Hepatic stellate cell (primary cell): ENCODE measurements around the gene AIP.

Experiments
- DNase-seq: peaks from one replicate; pipeline ENCODE4 v3.0.0; 2011; ENCODE audit warnings: low spot score

AIP gene

DNA sequence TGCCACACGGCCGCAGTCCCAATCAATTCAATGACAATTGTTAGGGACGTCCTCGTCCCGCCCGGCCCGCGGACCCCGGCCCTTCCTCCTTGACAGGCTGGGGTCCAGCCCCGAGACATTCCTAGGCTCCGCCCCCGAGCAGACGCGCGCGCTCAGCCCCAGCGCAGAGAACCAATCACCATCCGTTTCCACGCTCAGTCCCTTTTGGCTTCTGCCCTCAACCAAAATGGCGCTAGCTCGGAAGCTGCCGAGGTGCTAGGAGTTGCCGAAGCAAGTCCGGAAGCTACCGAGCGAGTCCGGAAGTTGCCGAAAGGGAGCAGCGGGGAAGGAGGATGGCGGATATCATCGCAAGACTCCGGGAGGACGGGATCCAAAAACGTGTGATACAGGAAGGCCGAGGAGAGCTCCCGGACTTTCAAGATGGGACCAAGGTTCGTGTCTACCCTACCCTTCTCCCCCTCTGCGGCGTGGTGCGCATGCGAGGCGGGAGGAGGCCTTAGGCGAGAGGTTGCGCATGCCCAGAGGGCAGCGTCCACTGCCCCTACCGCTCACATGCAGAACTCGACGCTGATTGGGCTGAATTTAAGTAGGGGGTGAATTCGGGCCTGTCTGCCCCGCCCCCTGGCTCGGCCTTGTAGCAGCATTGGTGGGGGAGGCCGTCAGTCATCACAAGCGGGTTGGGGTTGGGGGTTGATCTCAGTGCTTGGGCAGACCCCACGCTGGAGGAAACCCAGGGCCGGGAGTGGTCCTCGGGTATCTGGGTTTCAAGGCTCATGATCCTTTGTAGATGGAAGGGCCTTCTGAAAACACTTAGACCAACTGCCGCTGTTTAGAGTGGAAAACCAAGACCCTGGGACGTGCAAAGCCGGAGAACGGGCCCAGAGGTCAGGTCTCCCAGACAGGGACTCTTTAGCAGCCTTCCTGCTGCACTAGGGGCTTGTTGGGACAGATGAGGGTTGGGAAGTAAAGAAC, at the start of gene AIP:
Gene AIP, plus strand, starts transcription at position 200 of the 972 bp plus-strand sequence. Its CDS starts 133 bp downstream, at position 333.
- DNase-seq: peak; percentile 100

DNA sequence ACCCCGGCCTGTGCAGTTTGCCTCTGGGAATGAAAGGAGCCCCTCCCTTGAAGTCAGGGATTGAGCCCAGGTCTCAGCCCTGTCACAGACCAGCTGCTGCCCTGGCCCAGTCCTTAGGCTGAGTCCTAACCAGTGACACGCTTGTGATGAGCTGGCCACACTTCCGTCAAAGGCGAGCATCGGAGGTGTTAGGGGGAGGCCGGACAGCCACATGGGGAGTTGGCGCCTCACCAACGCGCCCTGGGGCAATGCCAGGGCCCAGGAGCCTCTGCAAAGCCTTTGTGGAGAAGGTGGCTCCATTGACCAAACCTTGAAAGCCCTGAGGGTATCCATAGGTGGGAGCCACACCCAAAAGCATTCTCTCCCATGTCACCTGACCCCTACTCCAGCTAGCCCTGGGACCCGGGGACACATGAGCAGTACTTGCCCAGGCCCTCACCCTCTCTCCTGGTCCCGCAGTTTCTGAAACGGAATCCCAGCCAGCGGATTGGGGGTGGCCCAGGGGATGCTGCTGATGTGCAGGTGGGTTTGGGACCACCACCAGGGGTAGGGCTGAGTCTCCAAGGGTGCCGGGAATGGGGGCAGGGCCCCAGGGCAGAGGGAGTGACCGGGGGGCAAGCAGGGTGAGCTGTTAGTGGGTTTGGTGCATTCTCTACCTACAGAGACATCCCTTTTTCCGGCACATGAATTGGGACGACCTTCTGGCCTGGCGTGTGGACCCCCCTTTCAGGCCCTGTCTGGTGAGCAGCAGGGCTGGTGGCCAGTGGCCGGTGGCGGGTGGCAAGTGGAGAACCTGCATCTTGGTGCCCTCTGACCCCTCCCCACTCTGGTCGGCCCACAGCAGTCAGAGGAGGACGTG, 49.1 kb upstream of the AIP start:
- no peak for DNase-seq

DNA sequence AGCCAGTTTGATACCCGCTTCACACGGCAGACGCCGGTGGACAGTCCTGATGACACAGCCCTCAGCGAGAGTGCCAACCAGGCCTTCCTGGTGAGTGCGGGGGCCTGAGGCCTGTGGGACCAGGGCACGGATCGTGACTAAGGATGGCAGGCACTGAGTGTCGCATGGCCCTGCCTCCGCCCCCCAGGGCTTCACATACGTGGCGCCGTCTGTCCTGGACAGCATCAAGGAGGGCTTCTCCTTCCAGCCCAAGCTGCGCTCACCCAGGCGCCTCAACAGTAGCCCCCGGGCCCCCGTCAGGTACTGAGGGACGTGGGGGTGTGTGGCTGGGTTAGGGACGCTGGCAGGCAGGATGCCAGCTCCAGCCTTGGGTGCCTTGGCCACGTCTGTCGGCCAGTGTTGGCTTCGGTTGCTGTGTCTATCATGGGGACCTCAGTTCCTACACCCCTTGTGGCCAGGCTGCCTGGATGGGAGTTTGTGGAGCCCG, 48.4 kb upstream of the AIP start:
- DNase-seq: no peak

DNA sequence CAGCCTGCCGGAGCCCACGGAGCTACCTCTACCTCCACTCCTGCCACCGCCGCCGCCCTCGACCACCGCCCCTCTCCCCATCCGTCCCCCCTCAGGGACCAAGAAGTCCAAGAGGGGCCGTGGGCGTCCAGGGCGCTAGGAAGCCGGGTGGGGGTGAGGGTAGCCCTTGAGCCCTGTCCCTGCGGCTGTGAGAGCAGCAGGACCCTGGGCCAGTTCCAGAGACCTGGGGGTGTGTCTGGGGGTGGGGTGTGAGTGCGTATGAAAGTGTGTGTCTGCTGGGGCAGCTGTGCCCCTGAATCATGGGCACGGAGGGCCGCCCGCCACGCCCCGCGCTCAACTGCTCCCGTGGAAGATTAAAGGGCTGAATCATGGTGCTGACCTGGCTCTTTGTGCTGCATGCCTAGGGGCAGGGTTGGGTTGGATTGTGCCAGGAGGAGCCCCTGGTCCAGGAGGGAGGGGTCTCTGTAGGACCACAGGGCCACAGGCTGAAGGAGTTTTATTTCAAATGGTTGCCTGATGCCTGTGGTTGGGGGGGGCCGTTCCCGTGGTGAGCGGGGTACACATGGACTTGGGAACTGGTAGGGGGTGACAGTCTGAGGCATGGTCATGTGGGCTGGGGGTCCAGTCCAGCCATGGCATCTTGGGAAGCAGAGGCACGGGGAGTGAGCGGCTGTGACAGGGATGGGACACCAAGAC, 47.6 kb upstream of the AIP start:
- DNase-seq: no peak

DNA sequence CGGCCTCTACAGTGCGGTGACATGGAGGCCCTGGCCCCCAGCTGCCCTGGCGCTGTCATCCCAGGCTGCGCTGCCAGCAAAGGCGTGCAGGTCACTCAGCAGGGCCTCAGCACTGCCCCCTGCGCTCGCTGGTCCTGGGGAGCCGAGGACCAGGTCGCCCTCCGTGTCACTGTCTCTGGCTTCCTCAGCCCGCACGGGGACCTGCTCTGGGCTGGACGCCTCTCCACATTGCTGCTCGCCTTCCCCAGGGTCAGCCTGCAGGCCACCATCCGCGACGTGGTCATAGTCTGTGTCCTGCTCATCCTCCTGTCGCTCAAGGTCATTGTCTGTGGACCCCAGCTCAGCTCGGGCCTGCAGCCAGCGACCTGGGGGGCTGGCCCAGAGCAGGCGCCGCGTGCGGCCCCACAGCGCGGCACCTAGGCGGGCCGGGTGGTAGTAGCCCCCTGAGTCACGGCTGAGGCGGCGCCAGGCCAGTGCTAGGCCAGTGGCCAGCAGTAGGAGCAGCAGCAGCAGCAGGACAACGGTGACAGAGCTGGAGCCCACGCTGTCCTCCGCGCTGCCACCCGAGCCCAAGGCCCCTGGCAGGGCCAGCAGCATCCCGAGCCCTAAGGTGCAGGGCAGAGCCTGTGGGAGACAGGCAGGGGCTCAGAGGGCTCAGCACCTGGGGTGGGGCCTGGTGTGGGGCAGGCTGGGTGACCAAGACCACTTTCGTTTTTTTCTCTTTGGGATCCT, 46.9 kb upstream of the AIP start:
- no peak for DNase-seq

DNA sequence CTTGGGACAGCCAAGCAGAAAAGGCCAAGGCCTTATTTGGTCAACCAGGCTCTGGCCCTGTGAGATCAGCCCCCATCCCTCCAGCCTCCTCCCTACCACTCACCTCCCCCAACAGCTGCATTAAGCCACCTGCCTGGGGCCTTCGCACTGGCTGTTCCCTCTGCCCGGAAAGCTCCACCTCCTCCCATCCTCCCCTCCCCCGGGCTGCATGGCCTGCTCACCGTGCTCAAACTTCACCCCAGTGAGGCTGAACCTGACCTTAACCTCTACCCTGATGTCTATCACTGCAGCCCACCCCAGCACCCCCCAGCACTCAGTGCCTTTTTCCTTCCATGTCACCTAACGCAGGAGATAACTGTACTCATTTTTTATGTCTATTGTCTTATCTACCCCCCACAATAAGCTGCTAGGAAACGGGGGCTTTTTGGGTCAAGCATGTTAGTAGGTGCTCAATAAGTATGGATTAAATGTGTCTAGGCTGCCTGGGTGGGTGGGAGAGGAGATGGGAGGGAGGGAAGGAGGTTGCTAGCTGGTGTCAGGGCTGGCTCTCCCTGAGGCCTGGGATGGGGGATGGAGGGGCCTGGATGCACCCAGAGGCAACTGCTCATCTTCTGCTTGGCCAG, 46.3 kb upstream of the AIP start:
- DNase-seq: no peak

DNA sequence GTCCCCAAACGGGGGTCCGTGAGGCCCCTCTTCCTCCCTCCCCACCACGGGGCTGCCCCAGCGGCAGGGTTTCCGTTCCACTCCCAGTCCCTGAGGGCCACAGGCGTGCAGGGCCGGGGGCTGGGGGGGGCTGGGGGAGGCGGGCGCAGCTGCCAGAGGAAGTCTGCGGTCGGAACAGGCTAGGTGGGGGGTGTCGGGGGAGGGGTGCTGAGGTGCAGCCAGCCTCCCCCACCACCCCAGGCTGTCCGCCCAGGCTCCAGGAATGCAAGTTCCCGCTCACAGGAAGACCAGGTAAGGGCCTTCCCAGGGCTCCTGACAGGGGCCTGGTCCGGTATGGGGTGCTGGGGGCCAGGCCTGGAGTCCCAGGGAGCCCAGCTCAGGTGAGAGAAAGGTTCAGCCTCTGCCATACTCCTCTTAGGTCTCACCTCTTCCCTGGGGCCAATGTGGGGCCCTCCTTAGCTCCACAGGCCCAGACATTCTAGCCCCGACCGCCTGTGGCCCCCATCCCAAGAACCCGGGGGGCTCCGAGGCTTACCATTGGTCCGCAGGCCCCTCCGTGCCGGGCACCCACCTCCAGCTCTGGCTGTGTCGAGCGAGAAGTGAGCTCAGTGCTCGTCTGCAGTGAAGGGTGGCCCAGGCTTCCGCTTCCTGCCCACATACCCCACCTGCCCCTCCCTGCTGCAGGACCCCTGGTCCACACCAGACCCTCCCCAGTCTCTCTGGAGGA, 45.6 kb upstream of the AIP start, which contains the start of gene PTPRCAP:
Gene PTPRCAP, minus strand, starts transcription at position 601 of the 727 bp plus-strand sequence. Its CDS starts 63 bp downstream, at position 538.
- no peak for DNase-seq

DNA sequence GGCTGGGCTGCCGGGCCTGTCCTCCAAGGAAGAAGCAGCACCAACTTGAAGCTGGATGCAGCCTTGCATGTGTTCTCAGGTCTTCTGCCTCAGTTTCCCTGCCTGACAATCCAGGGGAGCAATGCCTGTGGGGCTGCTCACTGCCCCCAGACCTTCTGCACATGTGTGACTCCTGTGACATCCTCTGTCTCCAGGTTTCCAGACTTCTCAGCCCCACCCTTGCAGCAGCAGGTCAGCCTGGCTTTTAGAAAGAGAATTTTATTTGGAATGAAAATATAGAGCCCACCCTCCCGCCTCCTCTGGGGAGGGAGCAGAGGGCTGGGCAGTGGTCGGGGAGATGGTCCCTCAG, 45.0 kb upstream of the AIP start:
- DNase-seq: no peak

DNA sequence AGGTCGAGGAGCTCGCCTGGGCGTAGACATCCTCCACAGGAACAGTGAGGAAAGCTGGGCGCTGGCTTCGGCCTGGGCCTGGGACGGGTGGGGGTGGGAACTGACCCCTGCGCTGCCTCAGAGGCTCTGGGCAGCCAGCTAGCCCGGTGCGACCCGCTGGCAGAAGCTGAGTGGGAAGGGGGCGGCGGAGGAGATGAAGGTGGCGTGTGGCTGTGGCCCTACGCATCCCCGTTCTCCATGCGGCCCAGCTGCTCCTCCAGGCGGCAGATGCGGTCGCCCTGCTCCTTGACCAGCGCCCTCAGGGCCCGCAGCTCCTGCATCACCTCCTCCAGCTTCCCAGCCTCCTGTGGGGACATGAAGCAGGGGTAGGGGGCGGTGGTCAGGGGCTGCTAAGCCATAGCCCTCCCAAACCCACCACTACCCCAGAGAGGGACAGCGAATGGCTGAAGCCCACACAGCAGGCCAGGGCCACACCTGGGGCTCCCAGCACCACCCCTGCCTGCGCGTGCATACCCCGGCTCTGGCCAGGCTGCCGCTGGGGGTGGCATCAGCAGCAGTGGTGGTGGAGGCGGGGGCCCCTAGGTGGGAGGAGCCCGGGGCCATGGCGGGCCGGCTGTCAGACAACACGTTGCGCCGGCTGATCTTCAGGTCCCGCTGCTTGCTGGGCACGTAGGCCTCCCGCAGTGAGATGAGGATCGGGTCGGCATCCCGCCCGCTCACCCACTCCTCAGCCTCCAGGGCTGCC, 44.5 kb upstream of the AIP start:
- no peak for DNase-seq

DNA sequence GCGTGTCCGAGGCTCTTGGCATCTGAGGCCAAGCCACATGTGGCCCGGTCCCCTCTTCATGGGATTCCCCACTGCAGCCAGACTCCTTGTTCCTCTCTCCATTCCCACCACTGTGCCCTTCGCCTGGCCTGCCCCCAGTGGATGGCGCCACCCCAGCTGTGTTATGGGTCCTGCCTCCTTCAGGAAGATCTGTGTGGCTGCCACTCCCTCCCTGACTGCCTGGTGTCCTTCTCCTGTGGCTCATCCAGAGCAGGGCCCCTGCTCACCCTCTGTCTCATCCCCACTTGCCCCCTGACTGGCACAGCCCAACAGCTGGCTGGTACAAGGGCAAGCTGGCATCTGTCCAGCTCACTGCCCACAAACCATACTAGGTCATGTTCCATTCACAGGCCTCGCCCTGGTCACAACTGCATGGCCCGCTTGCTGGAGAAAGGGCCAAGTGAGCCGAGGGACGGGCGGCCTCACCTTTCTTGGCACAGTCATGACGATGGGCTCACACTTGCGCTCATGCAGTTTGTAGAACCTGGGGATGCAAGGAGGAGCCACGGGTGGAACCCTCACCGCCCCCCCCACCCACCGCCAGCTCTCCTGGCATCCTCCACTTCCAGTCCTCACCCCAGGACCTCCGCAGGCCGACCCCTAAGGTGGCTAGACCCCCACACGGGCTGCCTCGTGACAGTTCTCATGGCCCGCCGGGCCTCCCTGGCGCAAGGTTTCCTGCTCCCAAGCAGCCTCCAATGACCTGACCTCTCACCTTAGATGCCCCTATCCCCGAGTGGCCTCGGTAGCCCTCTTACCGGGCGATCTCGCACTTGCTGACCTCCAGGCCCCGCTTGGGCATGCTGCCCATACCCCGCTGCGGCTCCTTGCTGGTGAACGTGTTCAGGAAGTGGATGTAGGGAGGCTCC, 43.3 kb upstream of the AIP start:
- DNase-seq: peak; percentile 59

DNA sequence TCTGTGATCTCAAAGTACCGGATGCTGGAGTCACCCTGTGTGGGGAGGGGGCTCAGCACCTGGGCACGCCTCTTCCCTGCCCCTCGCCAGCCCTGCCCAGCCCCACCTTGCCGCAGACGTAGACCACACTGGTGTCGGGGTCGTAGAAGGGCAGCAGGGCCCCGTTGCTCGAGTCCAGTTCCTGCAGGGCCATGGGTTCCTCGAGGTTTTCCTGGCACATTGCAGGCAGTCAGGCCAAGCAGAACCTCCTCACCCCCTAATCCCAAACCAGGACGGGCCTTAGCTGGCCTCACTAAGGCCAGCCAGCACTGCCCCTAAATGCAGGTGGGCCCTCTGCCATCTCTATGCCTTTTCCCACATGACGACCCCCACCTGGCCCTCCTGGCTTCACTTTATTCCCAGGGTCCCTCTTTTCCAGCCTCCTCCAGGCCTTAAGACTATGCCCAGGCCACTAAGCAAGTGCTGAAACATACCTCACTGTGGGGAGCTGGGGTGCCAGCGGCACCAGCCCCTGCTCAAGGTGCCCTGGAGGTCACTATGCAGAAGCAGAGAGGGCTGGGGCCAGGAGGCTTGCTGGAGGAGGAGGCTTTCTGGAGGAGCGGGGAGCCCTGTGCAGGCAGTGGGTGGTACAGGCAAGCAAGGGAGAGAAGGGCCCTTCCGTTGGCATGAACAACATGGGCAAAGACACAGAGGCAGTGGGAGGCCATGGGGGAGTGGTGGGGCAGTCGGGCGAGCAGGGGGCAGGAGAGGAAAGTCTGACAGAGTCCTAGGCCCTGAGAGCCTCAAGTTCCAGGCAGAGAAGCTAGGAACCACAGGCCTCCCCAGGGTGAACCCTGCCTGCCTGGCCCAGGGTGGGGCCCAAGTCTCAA, 42.4 kb upstream of the AIP start:
- no peak for DNase-seq

DNA sequence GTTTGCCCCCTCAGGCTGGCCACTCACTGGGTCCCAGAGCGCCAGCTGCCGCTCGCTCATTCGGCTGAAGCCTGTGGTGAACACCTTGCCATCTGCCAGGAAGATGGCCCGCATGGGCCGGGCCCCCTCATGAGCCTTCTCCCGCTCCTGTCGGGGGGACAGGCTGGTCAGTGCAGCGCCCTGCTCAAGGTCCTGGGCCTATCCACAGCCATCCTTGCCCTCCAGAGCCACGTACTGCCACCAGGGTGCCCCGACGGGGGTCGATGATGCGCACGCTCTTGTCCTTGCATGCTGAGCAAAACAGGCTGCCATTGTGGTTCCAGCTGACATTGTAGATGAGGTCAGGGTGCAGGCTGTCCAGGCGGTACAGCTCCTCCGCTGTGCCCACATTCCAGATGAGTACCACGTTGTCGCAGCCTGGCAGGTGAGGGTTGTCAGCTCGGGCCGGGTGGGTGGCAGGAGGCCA, 41.7 kb upstream of the AIP start:
- no peak for DNase-seq

DNA sequence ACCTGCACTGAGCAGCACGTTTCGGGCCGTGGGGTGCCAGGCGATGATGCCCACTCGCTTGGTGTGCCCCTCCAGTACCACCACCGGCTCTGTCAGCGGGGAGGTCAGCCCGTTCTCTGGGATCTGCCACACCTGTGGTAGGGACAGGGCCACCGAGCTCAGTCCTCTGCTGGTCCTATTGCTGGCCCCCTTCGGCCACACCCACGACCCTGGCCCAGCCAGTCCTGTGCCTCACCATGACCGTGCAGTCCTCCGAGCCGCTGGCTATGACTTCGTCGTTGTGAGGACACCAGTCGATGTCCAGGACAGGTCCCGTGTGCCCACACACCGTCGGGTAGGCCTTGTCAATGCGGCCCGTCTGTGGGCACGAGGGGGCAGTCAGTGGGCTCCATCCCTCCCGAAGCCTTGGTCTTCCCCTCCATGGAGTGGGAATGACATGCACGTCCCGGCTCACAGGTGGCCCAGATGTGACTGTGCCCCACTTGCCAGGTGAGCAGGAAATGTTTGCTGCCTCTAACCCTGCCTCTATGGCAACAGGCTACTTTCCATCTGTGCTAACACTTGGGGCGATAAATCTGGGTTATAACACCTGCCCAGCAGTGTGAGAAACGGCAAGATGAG, 41.0 kb upstream of the AIP start:
- no peak for DNase-seq

DNA sequence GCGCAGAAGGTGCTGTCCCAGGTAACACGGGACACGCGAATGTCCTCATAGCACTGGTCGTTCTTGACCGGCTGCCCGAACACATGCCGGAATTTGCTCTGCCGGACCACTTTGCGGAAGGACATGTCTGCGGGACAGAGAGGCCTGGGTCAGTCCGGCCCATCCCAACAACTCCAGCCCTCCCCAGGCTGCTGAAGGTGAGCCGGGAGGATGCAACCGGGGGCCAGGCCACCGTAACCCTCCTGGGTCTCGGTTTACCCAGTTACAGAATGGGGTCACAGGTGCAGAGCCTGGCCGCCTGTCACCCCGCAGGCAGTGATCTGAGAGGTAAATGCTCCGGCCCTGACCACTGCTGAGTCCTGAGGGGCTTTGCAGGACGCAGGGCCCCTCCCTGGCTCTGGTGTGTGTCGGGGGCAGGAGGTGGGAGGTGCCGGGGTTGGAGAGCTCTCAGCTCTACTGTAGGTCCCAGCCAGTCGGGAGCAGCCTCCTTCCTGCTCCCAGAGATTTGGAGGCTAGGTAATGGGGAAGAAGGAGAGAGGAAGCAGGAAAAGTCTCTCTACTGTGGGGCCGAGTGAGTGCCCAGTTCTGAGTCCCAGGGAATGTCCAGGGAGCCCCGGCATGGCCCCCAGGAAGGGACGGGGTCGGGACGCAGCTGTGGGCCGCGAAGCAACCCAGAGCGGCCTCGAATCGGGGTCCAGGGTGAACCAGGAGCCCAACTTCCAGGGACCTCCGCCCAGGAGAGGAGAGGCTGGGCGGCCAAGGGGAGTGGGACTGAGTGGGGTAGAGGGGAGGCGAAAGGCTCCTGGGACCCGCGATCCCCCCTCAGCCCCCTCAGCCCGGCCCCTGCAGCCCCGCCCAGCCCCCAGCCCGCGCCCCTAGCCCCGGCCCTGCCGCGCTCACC, 40.1 kb upstream of the AIP start:
- peak; percentile 37 for DNase-seq

DNA sequence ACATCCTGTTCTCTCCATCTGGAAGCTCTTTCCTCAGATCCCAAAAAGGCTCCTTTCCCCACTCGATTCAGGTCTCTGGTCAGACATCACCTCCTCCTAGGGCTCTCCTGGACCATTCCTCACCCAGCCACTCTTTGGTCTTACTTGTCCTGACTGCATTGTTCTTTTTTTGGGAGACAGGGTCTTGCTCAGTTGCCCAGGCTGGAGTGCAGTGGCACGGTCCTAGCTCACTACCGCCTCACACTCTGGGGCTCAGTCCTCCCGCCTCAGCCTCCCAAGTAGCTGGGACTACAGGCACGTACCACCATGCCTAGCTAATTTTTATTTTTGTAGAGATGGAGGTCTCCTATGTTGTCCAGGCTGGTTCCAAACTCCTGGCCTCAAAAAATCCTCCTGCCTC, 37.3 kb upstream of the AIP start:
- no peak for DNase-seq

DNA sequence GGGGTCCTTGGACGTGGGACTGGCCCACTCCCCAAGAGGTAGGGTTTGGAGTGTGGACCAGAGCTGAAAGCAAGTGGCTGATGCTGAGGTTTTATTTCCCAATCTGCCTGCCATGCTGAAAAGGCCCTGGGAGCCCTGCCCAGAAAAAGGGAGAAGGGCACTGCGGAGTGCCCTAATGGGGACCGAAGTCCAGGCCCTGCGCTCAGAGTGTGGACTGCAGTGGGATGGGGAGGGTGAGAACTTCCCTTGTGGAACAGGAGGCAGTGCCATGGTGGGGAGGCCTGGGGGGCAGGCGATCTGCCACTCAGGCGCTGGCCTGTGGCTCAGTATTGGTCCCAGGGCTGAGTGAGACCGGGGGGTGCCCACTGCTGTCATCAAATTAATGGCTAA, 34.6 kb upstream of the AIP start:
- DNase-seq: no peak
